ENCODE measurements around the gene TCERG1L. TPM values are rescaled to one million over a fixed set of nuclear protein-coding genes. Genes with fewer than 3 reads are reported as not detected.

TCERG1L gene
- total RNA-seq, 4 donors from 2014 or later: 0.12 TPM; not detected in 3

GRCh38 chr10:131260031-131260430 is 51.5 kb downstream of the TCERG1L start:
- Histone ChIP-seq H3K4me3 (no peak overlapping the region), H3K27me3 (peaks cover 30% of the 10 kb centered on the region), H3K9me3 (no peaks in the 10 kb centered on the region), H3K27ac (no peak overlapping the region), H3K4me1 (no peaks in the 10 kb centered on the region), H3K36me3 (no peaks in the 10 kb centered on the region)
- WGBS, 2 donors (ENCODE audit: low coverage in 1 of 2): no CpG with 5 or more reads among the region's 32 CpGs
- ATAC-seq: no peak
- no peak for TF ChIP-seq EP300 (IDR thresholded peaks at IDR 0.05)
- no peak for TF ChIP-seq POLR2A (IDR thresholded peaks at IDR 0.05)
- TF ChIP-seq POLR2AphosphoS5 (IDR thresholded peaks at IDR 0.05): no peak
- TF ChIP-seq, protein P1, sequence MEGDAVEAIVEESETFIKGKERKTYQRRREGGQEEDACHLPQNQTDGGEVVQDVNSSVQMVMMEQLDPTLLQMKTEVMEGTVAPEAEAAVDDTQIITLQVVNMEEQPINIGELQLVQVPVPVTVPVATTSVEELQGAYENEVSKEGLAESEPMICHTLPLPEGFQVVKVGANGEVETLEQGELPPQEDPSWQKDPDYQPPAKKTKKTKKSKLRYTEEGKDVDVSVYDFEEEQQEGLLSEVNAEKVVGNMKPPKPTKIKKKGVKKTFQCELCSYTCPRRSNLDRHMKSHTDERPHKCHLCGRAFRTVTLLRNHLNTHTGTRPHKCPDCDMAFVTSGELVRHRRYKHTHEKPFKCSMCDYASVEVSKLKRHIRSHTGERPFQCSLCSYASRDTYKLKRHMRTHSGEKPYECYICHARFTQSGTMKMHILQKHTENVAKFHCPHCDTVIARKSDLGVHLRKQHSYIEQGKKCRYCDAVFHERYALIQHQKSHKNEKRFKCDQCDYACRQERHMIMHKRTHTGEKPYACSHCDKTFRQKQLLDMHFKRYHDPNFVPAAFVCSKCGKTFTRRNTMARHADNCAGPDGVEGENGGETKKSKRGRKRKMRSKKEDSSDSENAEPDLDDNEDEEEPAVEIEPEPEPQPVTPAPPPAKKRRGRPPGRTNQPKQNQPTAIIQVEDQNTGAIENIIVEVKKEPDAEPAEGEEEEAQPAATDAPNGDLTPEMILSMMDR (IDR thresholded peaks at IDR 0.05): no peak

DNA sequence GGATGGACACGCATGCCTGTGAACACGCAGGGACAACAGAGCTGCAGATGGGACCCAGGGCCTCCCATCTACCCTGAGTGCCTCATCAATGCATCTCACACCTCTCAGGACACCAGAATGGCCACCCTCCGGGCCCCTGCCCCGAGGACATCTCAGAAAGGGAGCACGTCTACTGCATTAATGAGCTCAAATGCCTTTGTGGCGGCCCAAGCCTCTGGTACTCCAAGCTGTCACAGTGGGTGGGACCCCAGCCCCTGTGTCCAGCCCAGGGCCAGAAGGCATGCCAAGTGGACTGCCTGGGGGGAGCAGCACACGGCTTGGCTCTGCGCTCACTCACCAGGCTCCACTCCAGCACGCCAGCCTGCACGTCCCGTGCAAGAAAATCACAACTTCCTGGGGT is 52.0 kb downstream of the TCERG1L start:
- no peaks in the 10 kb centered on the region for H3K36me3 ChIP-seq
- 83 to 86% methylated on average over 1 to 5 of the region's 11 CpGs for WGBS, 2 donors (ENCODE audit: low coverage in 1 of 2)
- TF ChIP-seq, protein P1 (IDR thresholded peaks at IDR 0.05): no peak
- TF ChIP-seq POLR2AphosphoS5 (IDR thresholded peaks at IDR 0.05) (no peak), EP300 (IDR thresholded peaks at IDR 0.05) (no peak), POLR2A (IDR thresholded peaks at IDR 0.05) (no peak)
- H3K9me3 ChIP-seq: no peaks in the 10 kb centered on the region
- no peak overlapping the region for H3K4me3 ChIP-seq
- peaks cover 33% of the 10 kb centered on the region for H3K27me3 ChIP-seq
- no peaks in the 10 kb centered on the region for H3K4me1 ChIP-seq
- H3K27ac ChIP-seq: no peak overlapping the region
- no peak for ATAC-seq

- WGBS, 2 donors (ENCODE audit: low coverage in 1 of 2): 96 to 100% methylated on average over 1 to 4 of the region's 9 CpGs
- H3K27me3 ChIP-seq: peaks cover 40% of the 10 kb centered on the region
- no peaks in the 10 kb centered on the region for H3K9me3 ChIP-seq
- no peak overlapping the region for H3K27ac ChIP-seq
- TF ChIP-seq POLR2A (IDR thresholded peaks at IDR 0.05) (no peak), POLR2AphosphoS5 (IDR thresholded peaks at IDR 0.05) (no peak), EP300 (IDR thresholded peaks at IDR 0.05) (no peak)
- TF ChIP-seq, protein P1 (IDR thresholded peaks at IDR 0.05): no peak
- no peaks in the 10 kb centered on the region for H3K4me1 ChIP-seq
- ATAC-seq: no peak
- no peaks in the 10 kb centered on the region for H3K36me3 ChIP-seq
- H3K4me3 ChIP-seq: no peak overlapping the region
Measured at GRCh38 chr10:131258256-131258655, 53.3 kb downstream of the TCERG1L start.

DNA sequence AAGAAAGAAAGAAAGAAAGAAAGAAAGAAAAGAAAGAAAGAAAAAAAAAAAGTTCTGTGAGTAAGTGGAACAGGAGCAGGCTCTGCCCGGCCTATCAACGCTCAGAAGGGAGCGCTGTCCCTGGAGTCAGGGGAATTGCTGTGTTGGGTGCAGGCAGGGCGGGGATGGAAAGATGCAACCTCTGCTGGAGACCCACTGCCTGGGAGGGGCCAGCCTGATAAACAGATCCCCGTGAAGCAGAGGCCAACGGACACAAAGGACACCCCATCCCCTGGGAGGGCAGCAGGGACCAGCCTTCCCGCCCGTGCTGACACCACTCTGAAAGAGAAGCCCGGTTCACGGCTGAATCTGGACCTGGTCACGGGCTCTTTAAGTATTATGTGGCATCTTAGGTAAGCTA is 54.5 kb downstream of the TCERG1L start:
- no peaks in the 10 kb centered on the region for H3K36me3 ChIP-seq
- H3K27ac ChIP-seq: no peak overlapping the region
- 82 to 87% methylated on average over 2 to 4 of the region's 11 CpGs for WGBS, 2 donors (ENCODE audit: low coverage in 1 of 2)
- TF ChIP-seq EP300 (IDR thresholded peaks at IDR 0.05) (no peak), POLR2A (IDR thresholded peaks at IDR 0.05) (no peak), POLR2AphosphoS5 (IDR thresholded peaks at IDR 0.05) (no peak)
- TF ChIP-seq, protein P1 (IDR thresholded peaks at IDR 0.05): no peak
- H3K4me1 ChIP-seq: no peaks in the 10 kb centered on the region
- peaks cover 52% of the 10 kb centered on the region for H3K27me3 ChIP-seq
- no peaks in the 10 kb centered on the region for H3K9me3 ChIP-seq
- ATAC-seq: no peak
- no peak overlapping the region for H3K4me3 ChIP-seq

GRCh38 chr10:131254859-131255252 is 56.7 kb downstream of the TCERG1L start:
- no peak overlapping the region for H3K4me3 ChIP-seq
- no peaks in the 10 kb centered on the region for H3K4me1 ChIP-seq
- ATAC-seq: no peak
- H3K36me3 ChIP-seq: no peaks in the 10 kb centered on the region
- 63 to 77% methylated on average over 3 of the region's 4 CpGs for WGBS, 2 donors (ENCODE audit: low coverage in 1 of 2)
- H3K27me3 ChIP-seq: peaks cover 63% of the 10 kb centered on the region
- no peaks in the 10 kb centered on the region for H3K9me3 ChIP-seq
- no peak overlapping the region for H3K27ac ChIP-seq
- no peak for TF ChIP-seq POLR2A (IDR thresholded peaks at IDR 0.05)
- TF ChIP-seq, protein P1 (IDR thresholded peaks at IDR 0.05): no peak
- no peak for TF ChIP-seq EP300 (IDR thresholded peaks at IDR 0.05)
- no peak for TF ChIP-seq POLR2AphosphoS5 (IDR thresholded peaks at IDR 0.05)

Measured in gastroesophageal sphincter (tissue), 4 donors.